Stimulated activated CD8-positive, alpha-beta memory T cell treated with anti-CD3 and anti-CD28 coated beads, Interleukin-4, amount 100 ng/mL, for 24 hours (primary cell): ENCODE data around the gene NTN5.
A peak's percentile ranks its signal among the peaks of the same experiment; 100 is the strongest.

Experiments used
- DNase-seq: peaks from one replicate; pipeline ENCODE4 v3.0.0-alpha.2; 2020; ENCODE audit warnings: low read depth

The NTN5 gene

DNA sequence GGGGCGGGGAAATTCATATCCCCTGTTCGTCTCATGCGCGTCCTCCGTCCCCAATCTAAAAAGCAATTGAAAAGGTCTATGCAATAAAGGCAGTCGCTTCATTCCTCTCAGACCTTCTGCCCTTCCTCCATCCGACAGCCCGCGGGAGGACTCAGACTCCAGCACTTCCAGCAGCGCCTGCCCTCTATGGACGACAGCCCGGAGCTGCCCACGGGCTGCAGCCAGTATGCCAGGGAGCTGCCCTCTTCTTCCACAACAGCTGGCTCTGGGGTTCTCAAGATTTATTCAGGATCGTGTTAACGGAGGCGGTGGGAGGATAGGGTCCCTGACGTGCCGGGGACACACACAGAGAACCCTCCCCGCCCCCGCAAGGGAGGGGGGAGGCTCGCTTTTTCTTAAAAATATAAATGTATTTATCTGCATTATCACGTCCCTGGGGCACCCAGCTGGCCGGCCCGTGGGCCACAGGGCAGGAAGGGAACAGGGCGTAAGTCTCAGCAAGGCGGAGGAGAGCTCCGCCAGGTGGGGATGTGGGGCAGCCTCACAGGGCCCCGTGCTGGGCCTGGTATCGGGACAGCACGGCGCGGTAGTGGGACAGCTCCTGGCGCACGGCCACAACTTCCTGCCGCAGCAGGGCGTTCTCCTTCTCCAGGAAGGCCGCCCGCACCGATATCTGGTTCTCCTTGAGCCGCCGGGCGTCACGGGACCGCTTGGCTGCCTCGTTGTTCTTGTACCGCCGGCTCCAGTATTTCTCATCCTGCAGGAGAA lies 42.3 kb downstream of the NTN5 start:
- no peak for DNase-seq

GRCh38 chr19:48629599-48630295 lies 43.1 kb downstream of the NTN5 start:
- DNase-seq: no peak

DNA sequence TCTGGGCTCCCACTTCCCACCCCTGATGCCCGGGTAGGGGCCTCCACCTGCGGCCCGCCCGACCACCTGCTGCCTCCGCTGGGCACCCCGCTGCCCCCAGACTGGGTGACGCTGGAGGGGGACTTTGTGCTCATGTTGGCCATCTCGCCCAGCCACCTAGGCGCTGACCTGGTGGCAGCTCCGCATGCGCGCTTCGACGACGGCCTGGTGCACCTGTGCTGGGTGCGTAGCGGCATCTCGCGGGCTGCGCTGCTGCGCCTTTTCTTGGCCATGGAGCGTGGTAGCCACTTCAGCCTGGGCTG lies 43.6 kb downstream of the NTN5 start:
- no peak for DNase-seq

GRCh38 chr19:48628486-48629296 lies 44.1 kb downstream of the NTN5 start:
- no peak for DNase-seq

- no peak for DNase-seq
Measured at GRCh38 chr19:48627865-48628314, 44.9 kb downstream of the NTN5 start.

DNA sequence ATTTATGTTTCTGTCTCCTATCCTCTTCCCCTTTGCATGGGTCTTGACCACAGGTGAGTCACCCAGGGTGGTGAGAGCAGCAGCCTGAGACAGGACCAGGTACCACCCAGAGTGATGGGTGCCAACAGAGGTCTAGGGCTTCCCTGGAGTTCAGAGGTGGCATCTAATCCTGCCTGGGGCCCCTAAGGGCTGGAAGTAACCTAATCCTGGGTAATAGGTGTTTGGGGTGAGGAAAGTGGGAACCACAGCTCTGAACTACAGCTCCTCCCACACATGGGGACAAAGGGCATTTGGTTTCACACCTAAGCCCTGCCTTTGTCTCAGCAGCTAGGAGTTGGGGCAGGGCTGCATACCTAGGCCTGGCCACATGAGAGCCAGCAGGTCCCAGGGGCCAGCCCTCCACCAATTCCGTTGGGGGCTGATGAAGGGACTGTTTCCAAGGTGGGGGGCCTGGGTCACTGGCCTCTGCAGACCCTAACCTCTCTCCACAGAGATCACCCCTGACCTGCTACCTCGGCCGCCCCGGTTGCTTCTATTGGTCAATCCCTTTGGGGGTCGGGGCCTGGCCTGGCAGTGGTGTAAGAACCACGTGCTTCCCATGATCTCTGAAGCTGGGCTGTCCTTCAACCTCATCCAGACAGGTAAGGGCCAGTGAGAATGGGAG lies 45.5 kb downstream of the NTN5 start:
- no peak for DNase-seq

DNA sequence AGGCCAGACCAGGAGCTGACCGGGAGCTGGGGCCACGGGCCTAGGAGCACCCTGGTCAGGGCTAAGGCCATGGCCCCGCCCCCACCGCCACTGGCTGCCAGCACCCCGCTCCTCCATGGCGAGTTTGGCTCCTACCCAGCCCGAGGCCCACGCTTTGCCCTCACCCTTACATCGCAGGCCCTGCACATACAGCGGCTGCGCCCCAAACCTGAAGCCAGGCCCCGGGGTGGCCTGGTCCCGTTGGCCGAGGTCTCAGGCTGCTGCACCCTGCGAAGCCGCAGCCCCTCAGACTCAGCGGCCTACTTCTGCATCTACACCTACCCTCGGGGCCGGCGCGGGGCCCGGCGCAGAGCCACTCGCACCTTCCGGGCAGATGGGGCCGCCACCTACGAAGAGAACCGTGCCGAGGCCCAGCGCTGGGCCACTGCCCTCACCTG lies 46.9 kb downstream of the NTN5 start:
- DNase-seq: no peak

GRCh38 chr19:48624791-48625723 lies 47.8 kb downstream of the NTN5 start:
- DNase-seq: no peak

DNA sequence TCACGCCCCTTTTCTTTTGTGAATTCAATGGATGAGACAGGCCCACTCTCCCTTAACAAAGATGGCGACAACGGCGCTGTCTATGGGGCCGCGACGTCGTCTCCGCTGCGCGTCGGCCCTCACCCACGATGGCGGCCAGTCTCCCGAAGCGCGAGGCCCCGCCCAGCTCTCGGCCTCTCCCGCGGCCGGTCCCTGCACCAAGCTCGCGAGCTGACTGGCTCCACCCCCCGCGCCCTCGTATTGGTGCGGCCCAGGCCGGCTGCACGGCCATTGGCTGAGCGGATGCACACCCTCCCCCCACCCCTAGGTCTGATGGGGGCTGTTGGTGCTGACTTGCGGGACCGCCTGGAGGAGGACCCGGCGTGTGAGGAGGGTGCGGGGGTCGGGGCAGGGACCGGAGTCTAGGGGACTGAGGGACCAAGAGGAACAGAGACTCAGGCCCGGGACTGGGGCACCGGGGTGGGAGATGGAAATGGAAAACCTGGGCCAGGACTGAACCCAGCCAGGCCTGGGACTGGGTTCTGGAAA lies 48.7 kb downstream of the NTN5 start:
- DNase-seq: peak; percentile 98

- no peak for DNase-seq
Measured at GRCh38 chr19:48623556-48624066, 49.2 kb downstream of the NTN5 start.

DNA sequence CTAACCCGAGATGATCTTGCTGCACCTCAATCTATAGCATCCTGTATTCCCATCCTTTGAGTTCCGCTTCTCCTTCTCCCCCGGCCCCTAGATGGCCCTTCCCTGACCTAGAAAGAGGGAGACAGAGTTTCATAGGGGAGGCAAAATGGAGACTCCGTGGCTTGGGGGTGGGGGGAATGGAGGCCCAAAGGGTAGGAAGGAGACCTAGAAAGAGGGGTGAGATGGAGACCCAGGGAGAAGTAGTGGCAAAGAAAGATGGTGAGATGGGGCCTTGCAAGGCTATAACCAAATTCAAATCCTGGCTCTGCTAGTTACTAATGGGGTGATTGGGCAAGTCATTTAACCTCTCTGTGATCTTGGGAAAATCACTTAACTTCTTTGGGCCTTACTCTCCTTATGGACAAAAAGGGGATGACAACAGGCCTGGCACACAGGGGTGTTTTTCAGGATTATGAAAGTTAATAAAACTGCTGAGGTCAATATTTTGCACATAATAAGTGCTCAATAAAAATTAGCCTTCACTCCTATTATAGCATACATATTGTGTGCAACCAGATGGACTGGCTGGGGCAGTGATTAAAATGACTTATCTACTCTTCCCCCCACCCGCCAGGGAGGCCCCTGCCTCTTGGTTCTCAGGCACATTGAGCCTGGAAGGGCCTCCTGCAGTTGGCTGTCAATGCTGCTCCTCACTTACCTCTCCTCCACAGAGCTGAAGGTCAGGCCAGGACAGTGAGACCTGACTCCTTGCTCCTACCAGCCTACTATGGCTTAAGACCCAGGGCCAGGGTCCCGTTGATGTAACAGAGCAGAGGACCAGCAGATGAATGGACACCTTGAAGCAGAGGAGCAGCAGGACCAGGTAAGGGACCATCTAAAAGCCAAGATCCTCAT lies 52.9 kb downstream of the NTN5 start:
- DNase-seq: no peak

DNA sequence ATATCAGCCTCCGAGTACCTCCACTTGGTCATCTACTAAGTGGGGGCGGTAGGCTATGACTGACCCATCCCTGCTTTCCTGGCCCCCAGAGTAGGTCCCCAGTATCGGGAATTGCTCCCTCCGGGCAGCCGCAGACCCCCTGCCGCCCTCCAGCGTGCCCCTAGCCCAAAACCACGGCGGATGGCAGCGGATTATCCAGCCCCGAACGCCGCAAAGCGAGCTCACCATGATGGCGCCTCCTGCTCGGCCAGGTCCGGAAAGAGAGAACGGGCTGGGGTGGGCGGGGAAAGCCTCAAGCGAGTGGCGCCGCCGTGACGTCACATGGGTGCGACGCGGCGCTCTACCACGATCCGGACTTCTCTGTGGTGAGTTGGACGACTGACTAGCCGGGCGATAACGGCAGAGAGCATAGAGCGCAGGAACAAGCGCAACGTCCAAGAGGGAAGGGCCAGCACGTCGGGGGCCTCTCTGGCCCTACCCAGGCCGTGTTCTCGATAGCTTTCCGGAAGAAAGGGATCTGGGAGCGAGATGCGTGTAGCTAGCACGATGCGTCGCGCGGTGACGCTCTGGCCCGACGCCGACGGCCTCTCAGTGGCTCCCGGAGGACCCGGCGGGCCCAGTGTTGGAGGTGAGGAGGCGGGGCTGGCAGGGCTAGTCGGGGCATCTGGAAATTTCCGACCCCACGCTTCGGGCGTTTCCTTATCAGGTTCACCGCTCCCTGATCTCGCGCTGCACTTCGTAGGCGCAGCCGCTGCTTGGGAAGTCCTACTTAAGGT lies 53.7 kb downstream of the NTN5 start, which contains the start of the genes RPL18 and SPHK2:
Gene RPL18, minus strand, starts transcription at position 263 of the 776 bp plus-strand sequence. Its CDS starts 35 bp downstream, at position 228.
Gene SPHK2, plus strand, starts transcription at position 591 of the 776 bp plus-strand sequence. CDS start 1,009 bp downstream, outside the sequence.
- peak; percentile 93 for DNase-seq

GRCh38 chr19:48618278-48618915 lies 54.4 kb downstream of the NTN5 start:
- no peak for DNase-seq

DNA sequence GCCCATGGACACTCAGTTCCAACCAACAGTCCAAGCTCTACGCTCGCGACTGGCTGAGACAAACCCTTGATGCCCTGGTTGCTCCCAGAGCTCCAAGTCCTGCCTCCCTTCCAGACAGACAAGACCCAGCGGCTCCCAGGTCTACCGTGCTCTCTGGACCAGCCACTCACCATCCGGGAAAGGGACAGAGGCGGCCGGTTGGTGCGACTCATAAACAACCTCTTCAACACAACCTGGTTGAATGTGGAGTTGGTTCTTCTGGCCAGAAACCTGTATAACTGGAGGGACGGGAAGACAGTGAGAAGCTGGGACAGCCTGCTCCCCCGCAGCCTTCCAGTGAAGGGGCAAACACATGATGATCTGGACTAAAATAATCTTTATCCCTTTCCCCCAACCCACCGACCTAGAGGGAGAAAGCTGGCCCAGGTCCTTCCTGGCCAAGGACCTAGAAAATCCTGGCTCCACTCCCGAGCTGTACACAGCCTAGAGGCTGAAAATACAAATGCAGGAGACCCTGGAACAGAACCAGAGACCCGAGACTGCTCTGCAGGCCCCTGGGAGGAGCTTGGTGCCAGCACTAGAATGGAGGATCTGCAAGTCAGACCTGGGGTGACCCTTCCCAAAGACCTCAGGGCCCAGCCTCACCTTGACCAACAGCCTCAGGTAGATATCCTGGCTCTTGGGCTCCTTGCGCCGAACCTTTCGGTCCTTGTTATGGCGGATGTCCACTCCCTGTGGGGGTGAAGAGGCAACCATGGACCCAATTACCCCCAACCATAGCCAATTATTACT lies 55.5 kb downstream of the NTN5 start:
- no peak for DNase-seq

DNA sequence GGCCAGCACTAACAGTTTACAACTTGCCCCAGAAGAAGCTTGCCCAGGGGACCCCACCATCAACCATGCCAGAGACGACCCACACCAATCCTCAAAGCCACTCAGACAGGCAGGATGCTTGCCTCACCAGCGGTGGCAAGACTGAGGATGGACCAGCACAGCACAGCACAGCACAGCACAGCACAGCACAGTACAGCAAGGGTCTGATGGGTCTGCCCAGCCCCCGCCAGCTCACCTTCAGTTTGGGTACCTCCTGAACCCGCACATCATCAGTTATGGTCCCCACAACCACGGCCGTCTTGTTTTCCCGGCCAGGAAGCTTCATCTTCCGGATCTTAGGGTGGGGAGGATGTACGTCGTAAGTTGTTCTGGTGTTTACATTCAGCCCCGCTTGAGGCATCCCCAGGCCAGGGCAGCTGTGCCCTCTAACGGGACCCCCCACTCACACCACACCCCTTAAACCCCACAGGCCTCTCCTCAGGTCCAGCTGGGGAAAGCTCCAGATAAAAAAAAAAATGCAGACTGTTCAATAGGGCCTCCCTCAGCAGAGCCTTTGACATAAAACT lies 56.2 kb downstream of the NTN5 start:
- DNase-seq: no peak

- DNase-seq: no peak
Measured at GRCh38 chr19:48616041-48616436, 56.8 kb downstream of the NTN5 start.
